ENCODE measurements around the gene NME9.

Gene NME9

GRCh38 chr3:138361561-138361971, 31.9 kb upstream of the NME9 start:
- DNase-seq = no peak

DNA sequence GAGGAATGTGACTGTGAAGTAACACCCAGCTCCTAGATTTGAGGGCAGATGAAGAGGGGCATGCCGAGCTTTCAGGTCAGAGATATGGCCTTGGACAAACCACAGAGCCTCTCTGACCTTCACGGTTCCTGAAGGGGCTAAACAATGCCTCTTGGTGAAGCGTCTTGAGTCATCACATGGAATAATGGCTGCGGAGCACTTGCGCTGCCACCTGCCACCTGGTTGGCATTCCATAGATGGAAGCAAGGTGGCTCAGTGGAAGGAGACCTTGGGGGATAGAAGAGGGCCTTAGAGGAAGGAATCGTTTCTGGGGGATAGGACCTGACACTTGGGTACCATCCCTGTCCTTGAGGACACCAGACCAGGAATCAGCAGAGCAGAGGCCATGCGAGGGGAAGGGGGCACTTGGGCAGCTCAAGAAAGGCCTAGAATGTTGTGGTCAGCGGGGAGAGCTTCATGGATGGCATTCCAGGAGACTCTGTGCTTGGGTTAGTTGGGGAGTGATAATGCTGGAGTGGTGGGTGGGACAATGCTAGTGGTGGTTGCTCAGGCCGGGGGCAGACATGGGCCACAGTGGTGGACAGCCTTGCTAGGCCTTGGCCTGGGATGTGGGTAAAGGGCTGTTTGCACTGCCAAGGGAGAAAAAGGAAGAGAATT, 31.3 kb upstream of the NME9 start:
- no peak for DNase-seq

- no peak for DNase-seq
These were observed 30.5 kb upstream of the NME9 start for GRCh38 chr3:138359919-138360868.

DNA sequence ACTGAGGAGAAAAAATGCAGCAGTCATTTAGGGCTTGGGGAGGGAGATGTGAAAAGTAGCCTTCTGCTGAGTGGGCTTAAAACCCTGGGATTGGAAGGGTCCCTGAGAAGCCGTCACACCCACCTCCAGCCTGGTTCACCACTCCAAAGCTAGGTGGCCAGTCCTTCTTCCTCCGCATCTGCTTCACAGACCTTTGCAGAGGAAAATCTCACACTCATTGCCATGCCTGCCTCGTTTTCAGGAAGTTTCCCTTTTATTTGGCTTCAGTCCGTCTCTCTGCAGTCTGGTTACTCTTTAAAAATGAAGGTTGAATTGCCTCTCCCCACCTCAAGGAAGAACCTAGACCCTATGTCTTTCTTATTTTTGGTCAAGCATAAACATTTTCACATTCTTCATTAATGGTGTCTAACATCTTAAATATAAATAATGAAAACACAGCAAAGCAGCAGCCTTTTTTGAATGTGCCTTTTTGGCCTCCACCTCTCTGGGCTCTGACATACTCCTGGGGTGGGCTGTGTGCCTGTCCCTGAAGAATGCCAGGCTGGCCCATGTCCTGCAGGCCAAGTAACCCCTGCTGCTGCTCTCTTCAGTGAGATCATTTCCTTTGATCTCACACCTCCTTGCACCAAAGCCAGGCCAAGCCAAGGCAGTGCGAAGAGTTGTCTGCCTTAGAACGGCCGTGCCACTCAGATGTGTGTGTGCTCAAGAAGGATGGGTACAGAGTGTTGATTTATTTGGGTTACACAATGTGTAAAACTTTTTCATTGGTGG, 29.7 kb upstream of the NME9 start:
- DNase-seq = no peak

- no peak for DNase-seq
These were observed 27.2 kb upstream of the NME9 start for GRCh38 chr3:138356730-138357405.

DNA sequence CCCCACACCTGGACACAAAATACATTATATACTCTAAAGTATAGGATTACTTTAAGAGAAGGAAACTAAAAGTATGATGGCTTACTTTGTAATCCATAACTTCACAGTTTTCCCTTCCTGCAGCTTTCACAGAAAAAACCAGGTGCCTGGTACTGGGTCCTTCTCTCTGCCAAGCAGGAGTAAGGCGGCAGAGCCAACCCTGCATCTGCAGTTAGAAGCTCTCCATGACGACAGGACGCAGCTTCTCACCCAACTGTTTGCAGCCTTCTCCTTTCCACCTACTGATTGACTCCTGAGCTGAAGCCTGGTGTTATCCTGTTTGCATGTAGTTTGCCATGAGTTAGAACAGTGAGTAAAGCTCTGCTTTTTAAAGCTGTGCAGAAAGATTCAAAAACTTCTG, 25.4 kb upstream of the NME9 start:
- DNase-seq = no peak

- no peak for DNase-seq
These were observed 24.7 kb upstream of the NME9 start for GRCh38 chr3:138354376-138354775.

GRCh38 chr3:138351916-138352550, 22.4 kb upstream of the NME9 start:
- no peak for DNase-seq

GRCh38 chr3:138351151-138351550, 21.5 kb upstream of the NME9 start:
- no peak for DNase-seq

GRCh38 chr3:138349926-138350665, 20.4 kb upstream of the NME9 start:
- DNase-seq = peak; percentile 52

DNA sequence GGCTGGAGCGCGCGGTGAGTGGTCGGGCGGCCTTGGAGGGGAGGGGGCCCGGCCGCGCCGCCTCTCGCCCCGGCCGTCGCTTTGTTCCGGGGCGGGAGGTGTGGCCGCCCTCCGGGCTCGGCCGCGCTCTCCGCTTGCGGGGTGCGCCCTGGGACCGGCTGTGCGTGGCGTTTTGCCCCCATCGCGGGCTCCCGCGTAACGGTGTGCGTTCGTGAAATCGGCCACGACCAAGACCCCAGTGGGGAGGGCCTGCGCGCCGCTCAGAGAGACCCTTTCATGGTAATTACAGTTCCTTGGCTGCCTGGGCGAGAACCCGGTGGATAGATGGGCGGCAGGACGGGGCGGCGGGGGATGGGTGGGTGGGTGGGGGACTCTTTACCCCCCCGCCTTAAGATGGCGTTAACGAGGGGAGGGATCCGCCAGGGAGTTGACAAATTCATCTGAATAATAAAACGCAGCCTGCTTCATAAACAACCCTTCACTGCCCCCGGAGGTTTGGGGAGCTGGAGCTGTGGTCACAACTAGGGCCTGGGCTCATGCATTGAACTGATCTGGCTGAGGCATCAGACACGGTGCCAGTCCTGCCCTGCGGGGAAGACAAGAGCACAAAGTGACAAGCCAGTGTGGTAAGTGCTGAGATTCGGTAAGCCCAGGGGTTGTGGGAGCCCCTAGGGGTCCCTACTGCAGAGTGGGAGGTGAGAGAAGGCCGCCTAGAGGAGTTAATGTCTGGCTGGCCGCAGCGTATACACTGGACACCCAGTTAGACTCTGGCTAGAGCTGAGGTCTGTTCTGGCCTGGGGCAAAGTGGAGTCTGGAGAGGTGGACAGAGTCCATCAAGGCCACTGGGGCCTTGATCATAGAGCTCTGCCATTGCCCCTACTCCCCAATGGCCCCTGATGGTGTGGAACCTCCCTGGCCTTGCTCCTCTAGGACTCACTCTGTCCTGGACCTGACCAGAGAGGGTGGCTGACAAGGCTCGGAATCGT, 19.4 kb upstream of the NME9 start:
- DNase-seq = peak; percentile 55

- DNase-seq = peak; percentile 72
These were observed 18.5 kb upstream of the NME9 start, which contains the start of gene MRAS for GRCh38 chr3:138347960-138348753. Gene MRAS (plus strand): TSS chr3:138348579. CDS start chr3:138372884, 24,305 bp downstream.

- no peak for DNase-seq
These were observed 15.1 kb upstream of the NME9 start for GRCh38 chr3:138344754-138345153.

DNA sequence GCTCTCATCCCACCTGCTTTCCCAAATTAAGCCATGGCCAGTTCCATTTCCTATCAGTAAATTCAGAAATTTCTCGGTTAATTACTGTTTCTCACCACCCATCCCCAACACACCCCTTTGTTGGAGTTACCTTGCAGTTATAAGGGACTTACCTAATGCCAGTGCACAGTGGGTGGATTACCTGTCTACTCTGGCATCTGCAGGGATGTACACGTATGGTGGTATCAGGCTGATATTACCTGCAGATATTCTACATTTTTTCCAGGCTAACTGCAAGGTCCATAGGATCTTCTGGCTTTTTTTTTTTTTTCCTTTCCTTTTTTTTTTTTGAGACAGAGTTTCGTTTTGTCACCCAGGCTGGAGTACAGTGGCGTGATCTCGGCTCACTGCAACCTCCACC, 10.9 kb upstream of the NME9 start:
- DNase-seq = no peak

GRCh38 chr3:138338811-138339210, 9.2 kb upstream of the NME9 start:
- no peak for DNase-seq

GRCh38 chr3:138338244-138338643, 8.6 kb upstream of the NME9 start:
- DNase-seq = no peak

DNA sequence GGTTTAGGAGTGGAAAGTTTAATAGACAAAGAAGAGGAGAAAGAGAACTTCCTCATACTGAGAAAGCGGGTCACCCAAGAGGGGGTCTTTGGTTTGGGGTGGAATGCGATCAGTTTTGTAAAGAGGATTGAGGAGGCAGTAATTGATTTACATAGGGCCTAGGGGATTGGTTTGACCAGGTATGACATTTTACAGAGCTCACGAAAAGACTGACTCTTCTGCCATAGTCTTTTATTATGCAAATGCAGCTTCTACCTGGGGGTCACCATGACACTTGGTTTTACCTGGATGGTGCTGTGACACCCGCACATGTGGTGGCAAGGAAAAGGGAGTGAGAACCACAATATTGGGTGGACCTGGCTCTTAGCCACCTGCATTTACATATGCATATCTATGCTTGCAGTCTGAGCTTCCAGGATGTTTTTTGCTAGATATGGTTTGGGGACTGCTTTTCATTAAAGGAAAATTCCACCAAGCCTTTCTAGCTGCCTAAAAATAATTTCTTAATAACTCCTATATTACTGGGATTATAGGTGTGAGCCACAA, 6.9 kb upstream of the NME9 start:
- DNase-seq = no peak

- no peak for DNase-seq
These were observed 5.0 kb upstream of the NME9 start for GRCh38 chr3:138334608-138335007.

GRCh38 chr3:138332472-138333073, 2.9 kb upstream of the NME9 start:
- DNase-seq = peak; percentile 76

Measured in hematopoietic multipotent progenitor cell treated with erythropoietin and hydrocortisone succinate and interleukin-3 and kit ligand, for 4 days (in vitro differentiated cells).